NCI-H526 treated with DMSO at 0.1 percent for 48 hours (cell line): ENCODE results near the gene ZNF383.
"Not testable (repeated sequence)": the region's sequence is repeated elsewhere in the genome, so short reads cannot be mapped to it uniquely, and the experiment has no call there.

Experiments used
- DNase-seq: peaks from one replicate; lab custom pipeline; 2025; lab: John Stamatoyannopoulos, UW

ZNF383 gene

GRCh38 chr19:37217775-37218591 lies at the start of gene ZNF383:
TSS of gene ZNF383 (plus strand) at chr19:37218214. CDS start at chr19:37230454, 12,240 bp downstream.
- DNase-seq = peak; percentile 94

GRCh38 chr19:37172368-37173366 lies 45.3 kb upstream of the ZNF383 start, which contains the start of gene ZNF585A:
TSS of gene ZNF585A (minus strand) at chr19:37172695. CDS start at chr19:37169910, 2,785 bp downstream.
- peak; percentile 99 for DNase-seq

- DNase-seq = not testable (repeated sequence)
Measured at GRCh38 chr19:37186071-37186470, 31.9 kb upstream of the ZNF383 start.

GRCh38 chr19:37195248-37195647 lies 22.8 kb upstream of the ZNF383 start:
- not testable (repeated sequence) for DNase-seq

- not testable (repeated sequence) for DNase-seq
Measured at GRCh38 chr19:37197115-37197514, 20.9 kb upstream of the ZNF383 start.

GRCh38 chr19:37197768-37198167 lies 20.2 kb upstream of the ZNF383 start:
- DNase-seq = no peak

- no peak for DNase-seq
Measured at GRCh38 chr19:37217480-37217774, 587 bp upstream of the ZNF383 start.

- DNase-seq = no peak
Measured at GRCh38 chr19:37218592-37218935, 550 bp downstream of the ZNF383 start.

- no peak for DNase-seq
Measured at GRCh38 chr19:37220383-37220782, 2.4 kb downstream of the ZNF383 start.

- no peak for DNase-seq
Measured at GRCh38 chr19:37221136-37221535, 3.1 kb downstream of the ZNF383 start.

- no peak for DNase-seq
Measured at GRCh38 chr19:37226248-37226647, 8.2 kb downstream of the ZNF383 start.

GRCh38 chr19:37227996-37228395 lies 10.0 kb downstream of the ZNF383 start:
- no peak for DNase-seq

- no peak for DNase-seq
Measured at GRCh38 chr19:37243206-37243632, 25.2 kb downstream of the ZNF383 start.

GRCh38 chr19:37251308-37252229 lies 33.6 kb downstream of the ZNF383 start:
- DNase-seq = no peak

- not testable (repeated sequence) for DNase-seq
Measured at GRCh38 chr19:37263028-37263427, 45.0 kb downstream of the ZNF383 start.

- not testable (repeated sequence) for DNase-seq
Measured at GRCh38 chr19:37267005-37267404, 49.0 kb downstream of the ZNF383 start.

GRCh38 chr19:37267755-37268154 lies 49.7 kb downstream of the ZNF383 start:
- DNase-seq = not testable (repeated sequence)

GRCh38 chr19:37280656-37281055 lies 62.6 kb downstream of the ZNF383 start:
- DNase-seq = not testable (repeated sequence)

GRCh38 chr19:37284020-37284419 lies 66.0 kb downstream of the ZNF383 start:
- not testable (repeated sequence) for DNase-seq

GRCh38 chr19:37289229-37289628 lies 71.2 kb downstream of the ZNF383 start:
- not testable (repeated sequence) for DNase-seq
